SH-SY5Y (cell line): ENCODE results near the gene ZNF544.

Experiments
- GATA2 ChIP-seq: IDR thresholded peaks from 2 replicates; pipeline ENCODE4 v1.6.1; 2011; ENCODE audit warnings: mild to moderate bottlenecking, low read depth, low read length
- GATA3 ChIP-seq: IDR thresholded peaks from 2 replicates; pipeline ENCODE4 v1.6.1; 2011; ENCODE audit warnings: low read depth, mild to moderate bottlenecking, low read length, moderate library complexity

- TF ChIP-seq GATA2, result no peak
- TF ChIP-seq GATA3, result no peak
Observed at GRCh38 chr19:58196901-58197616, 31.7 kb upstream of the ZNF544 start.
